Lower leg skin (tissue), 3 donors: ENCODE data around the gene PLEKHA1.

Experiments used
- POLR2A ChIP-seq, 2 donors: fragments of 450-650 bp; IDR thresholded peaks; one replicate each; pipeline ENCODE4 v1.6.1; 2016 to 2017; ENCODE audit warnings: antibody characterized with exemption in 2 of 2, mild to moderate bottlenecking in 1 of 2, moderate library complexity in 1 of 2
- TF ChIP-seq, protein P1 (sequence below), 3 donors: fragments of 450-650 bp; IDR thresholded peaks; one replicate each; pipeline ENCODE4 v1.5.1; 2016; ENCODE audit warnings: antibody characterized with exemption in 3 of 3, mild to moderate bottlenecking in 3 of 3, moderate library complexity in 2 of 3

DNA sequence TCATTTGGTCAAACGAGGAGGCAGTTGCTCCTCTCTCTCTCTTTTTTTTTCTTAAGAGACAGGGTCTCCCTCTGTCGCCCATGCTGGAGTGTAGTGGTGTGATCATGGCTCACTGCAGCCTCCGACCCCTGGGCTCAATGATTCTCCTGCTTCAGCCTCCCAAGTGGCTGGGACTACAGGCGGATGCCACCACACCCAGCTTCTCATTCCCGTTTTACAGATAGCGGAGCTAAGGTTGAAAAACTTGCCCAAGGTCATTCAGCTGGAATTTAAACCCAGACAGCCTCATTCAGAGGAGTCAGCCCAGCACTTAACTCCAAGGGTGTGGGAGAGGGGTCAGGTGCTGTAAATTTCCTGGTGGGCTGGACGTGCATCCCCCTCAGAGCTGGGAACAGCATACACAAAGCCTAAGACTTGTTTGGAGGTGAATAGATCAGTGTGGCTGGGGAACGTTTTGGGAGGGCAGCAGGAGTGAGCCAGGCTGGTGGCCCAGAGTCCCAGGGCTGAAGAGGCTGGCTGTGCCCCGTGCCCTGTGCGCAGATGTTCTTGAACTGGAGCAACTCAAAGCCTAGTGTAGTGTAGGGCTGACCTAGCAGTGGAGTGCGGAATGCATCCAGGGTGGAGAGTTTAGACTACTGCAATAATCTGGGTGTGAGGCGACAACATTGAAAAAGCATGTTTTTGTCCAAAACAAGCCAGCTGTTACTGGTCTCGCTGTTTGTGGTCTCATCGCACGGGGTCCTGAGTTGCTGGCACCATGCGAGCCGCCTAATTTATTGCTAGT lies 89.2 kb downstream of the PLEKHA1 start:
- TF ChIP-seq, protein P1, sequence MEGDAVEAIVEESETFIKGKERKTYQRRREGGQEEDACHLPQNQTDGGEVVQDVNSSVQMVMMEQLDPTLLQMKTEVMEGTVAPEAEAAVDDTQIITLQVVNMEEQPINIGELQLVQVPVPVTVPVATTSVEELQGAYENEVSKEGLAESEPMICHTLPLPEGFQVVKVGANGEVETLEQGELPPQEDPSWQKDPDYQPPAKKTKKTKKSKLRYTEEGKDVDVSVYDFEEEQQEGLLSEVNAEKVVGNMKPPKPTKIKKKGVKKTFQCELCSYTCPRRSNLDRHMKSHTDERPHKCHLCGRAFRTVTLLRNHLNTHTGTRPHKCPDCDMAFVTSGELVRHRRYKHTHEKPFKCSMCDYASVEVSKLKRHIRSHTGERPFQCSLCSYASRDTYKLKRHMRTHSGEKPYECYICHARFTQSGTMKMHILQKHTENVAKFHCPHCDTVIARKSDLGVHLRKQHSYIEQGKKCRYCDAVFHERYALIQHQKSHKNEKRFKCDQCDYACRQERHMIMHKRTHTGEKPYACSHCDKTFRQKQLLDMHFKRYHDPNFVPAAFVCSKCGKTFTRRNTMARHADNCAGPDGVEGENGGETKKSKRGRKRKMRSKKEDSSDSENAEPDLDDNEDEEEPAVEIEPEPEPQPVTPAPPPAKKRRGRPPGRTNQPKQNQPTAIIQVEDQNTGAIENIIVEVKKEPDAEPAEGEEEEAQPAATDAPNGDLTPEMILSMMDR (IDR thresholded peaks at IDR 0.05): no peak
- TF ChIP-seq POLR2A (IDR thresholded peaks at IDR 0.05): no peak
